ENCODE measurements around the gene ACER3.

ACER3 gene

GRCh38 chr11:76837696-76838677 lies 22.7 kb upstream of the ACER3 start:
- H3K9me3 ChIP-seq (ENCODE audit: control insufficient read depth, insufficient read depth, low read length), result no peaks in the 10 kb centered on the region
- peaks cover 2% of the 10 kb centered on the region for H3K4me1 ChIP-seq (ENCODE audit: control insufficient read depth, insufficient read depth, low read length)
- H3K36me3 ChIP-seq (ENCODE audit: control insufficient read depth, insufficient read depth, low read length), result no peaks in the 10 kb centered on the region
- H3K4me3 ChIP-seq (ENCODE audit: low read depth, low read length), result no peak overlapping the region
- H3K27me3 ChIP-seq (ENCODE audit: control insufficient read depth, insufficient read depth, low read length), result no peaks in the 10 kb centered on the region
- H3K9ac ChIP-seq (ENCODE audit: low read depth, low read length), result no peak overlapping the region

GRCh38 chr11:76838678-76839068 lies 22.0 kb upstream of the ACER3 start:
- no peaks in the 10 kb centered on the region for H3K36me3 ChIP-seq (ENCODE audit: control insufficient read depth, insufficient read depth, low read length)

GRCh38 chr11:76839311-76839710 lies 21.4 kb upstream of the ACER3 start:
- Histone ChIP-seq H3K27me3 (ENCODE audit: control insufficient read depth, insufficient read depth, low read length) (no peaks in the 10 kb centered on the region), H3K4me3 (ENCODE audit: low read depth, low read length) (no peak overlapping the region), H3K36me3 (ENCODE audit: control insufficient read depth, insufficient read depth, low read length) (no peaks in the 10 kb centered on the region), H3K4me1 (ENCODE audit: control insufficient read depth, insufficient read depth, low read length) (peaks cover 2% of the 10 kb centered on the region), H3K9me3 (ENCODE audit: control insufficient read depth, insufficient read depth, low read length) (no peaks in the 10 kb centered on the region), H3K9ac (ENCODE audit: low read depth, low read length) (no peak overlapping the region)

More at GRCh38 chr11:76838678-76839068, 22.0 kb upstream of the ACER3 start:
- Histone ChIP-seq H3K9ac (ENCODE audit: low read depth, low read length) (no peak overlapping the region), H3K4me3 (ENCODE audit: low read depth, low read length) (no peak overlapping the region), H3K9me3 (ENCODE audit: control insufficient read depth, insufficient read depth, low read length) (no peaks in the 10 kb centered on the region), H3K4me1 (ENCODE audit: control insufficient read depth, insufficient read depth, low read length) (peaks cover 2% of the 10 kb centered on the region), H3K27me3 (ENCODE audit: control insufficient read depth, insufficient read depth, low read length) (no peaks in the 10 kb centered on the region)

- H3K36me3 ChIP-seq (ENCODE audit: control insufficient read depth, insufficient read depth, low read length), result no peaks in the 10 kb centered on the region
- peaks cover 2% of the 10 kb centered on the region for H3K4me1 ChIP-seq (ENCODE audit: control insufficient read depth, insufficient read depth, low read length)
- no peaks in the 10 kb centered on the region for H3K27me3 ChIP-seq (ENCODE audit: control insufficient read depth, insufficient read depth, low read length)
- no peak overlapping the region for H3K9ac ChIP-seq (ENCODE audit: low read depth, low read length)
- H3K9me3 ChIP-seq (ENCODE audit: control insufficient read depth, insufficient read depth, low read length), result no peaks in the 10 kb centered on the region
- H3K4me3 ChIP-seq (ENCODE audit: low read depth, low read length), result no peak overlapping the region
Measured at GRCh38 chr11:76841923-76842452, 18.7 kb upstream of the ACER3 start.

GRCh38 chr11:76843907-76844306 lies 16.8 kb upstream of the ACER3 start:
- Histone ChIP-seq H3K4me3 (ENCODE audit: low read depth, low read length) (no peak overlapping the region), H3K27me3 (ENCODE audit: control insufficient read depth, insufficient read depth, low read length) (no peaks in the 10 kb centered on the region), H3K9me3 (ENCODE audit: control insufficient read depth, insufficient read depth, low read length) (no peaks in the 10 kb centered on the region), H3K9ac (ENCODE audit: low read depth, low read length) (no peak overlapping the region), H3K4me1 (ENCODE audit: control insufficient read depth, insufficient read depth, low read length) (peaks cover 2% of the 10 kb centered on the region), H3K36me3 (ENCODE audit: control insufficient read depth, insufficient read depth, low read length) (no peaks in the 10 kb centered on the region)

GRCh38 chr11:76844511-76844910 lies 16.2 kb upstream of the ACER3 start:
- Histone ChIP-seq H3K36me3 (ENCODE audit: control insufficient read depth, insufficient read depth, low read length) (no peaks in the 10 kb centered on the region), H3K27me3 (ENCODE audit: control insufficient read depth, insufficient read depth, low read length) (no peaks in the 10 kb centered on the region), H3K9me3 (ENCODE audit: control insufficient read depth, insufficient read depth, low read length) (no peaks in the 10 kb centered on the region), H3K4me3 (ENCODE audit: low read depth, low read length) (no peak overlapping the region), H3K9ac (ENCODE audit: low read depth, low read length) (no peak overlapping the region), H3K4me1 (ENCODE audit: control insufficient read depth, insufficient read depth, low read length) (peaks cover 2% of the 10 kb centered on the region)

- H3K9me3 ChIP-seq (ENCODE audit: control insufficient read depth, insufficient read depth, low read length), result no peaks in the 10 kb centered on the region
- peaks cover 2% of the 10 kb centered on the region for H3K4me1 ChIP-seq (ENCODE audit: control insufficient read depth, insufficient read depth, low read length)
- no peak overlapping the region for H3K9ac ChIP-seq (ENCODE audit: low read depth, low read length)
- H3K36me3 ChIP-seq (ENCODE audit: control insufficient read depth, insufficient read depth, low read length), result no peaks in the 10 kb centered on the region
- no peak overlapping the region for H3K4me3 ChIP-seq (ENCODE audit: low read depth, low read length)
- no peaks in the 10 kb centered on the region for H3K27me3 ChIP-seq (ENCODE audit: control insufficient read depth, insufficient read depth, low read length)
Measured at GRCh38 chr11:76845069-76845468, 15.6 kb upstream of the ACER3 start.

- H3K9me3 ChIP-seq (ENCODE audit: control insufficient read depth, insufficient read depth, low read length), result no peaks in the 10 kb centered on the region
- H3K4me3 ChIP-seq (ENCODE audit: low read depth, low read length), result no peak overlapping the region
- H3K36me3 ChIP-seq (ENCODE audit: control insufficient read depth, insufficient read depth, low read length), result no peaks in the 10 kb centered on the region
- no peaks in the 10 kb centered on the region for H3K27me3 ChIP-seq (ENCODE audit: control insufficient read depth, insufficient read depth, low read length)
- H3K4me1 ChIP-seq (ENCODE audit: control insufficient read depth, insufficient read depth, low read length), result peaks cover 2% of the 10 kb centered on the region
- no peak overlapping the region for H3K9ac ChIP-seq (ENCODE audit: low read depth, low read length)
Measured at GRCh38 chr11:76846441-76846840, 14.3 kb upstream of the ACER3 start.

- Histone ChIP-seq H3K4me1 (ENCODE audit: control insufficient read depth, insufficient read depth, low read length) (no peaks in the 10 kb centered on the region), H3K27me3 (ENCODE audit: control insufficient read depth, insufficient read depth, low read length) (no peaks in the 10 kb centered on the region), H3K9ac (ENCODE audit: low read depth, low read length) (no peak overlapping the region), H3K9me3 (ENCODE audit: control insufficient read depth, insufficient read depth, low read length) (no peaks in the 10 kb centered on the region), H3K36me3 (ENCODE audit: control insufficient read depth, insufficient read depth, low read length) (no peaks in the 10 kb centered on the region), H3K4me3 (ENCODE audit: low read depth, low read length) (no peak overlapping the region)
Measured at GRCh38 chr11:76849376-76849775, 11.3 kb upstream of the ACER3 start.

GRCh38 chr11:76850130-76850529 lies 10.6 kb upstream of the ACER3 start:
- H3K27me3 ChIP-seq (ENCODE audit: control insufficient read depth, insufficient read depth, low read length), result no peaks in the 10 kb centered on the region
- H3K4me1 ChIP-seq (ENCODE audit: control insufficient read depth, insufficient read depth, low read length), result no peaks in the 10 kb centered on the region
- no peaks in the 10 kb centered on the region for H3K9me3 ChIP-seq (ENCODE audit: control insufficient read depth, insufficient read depth, low read length)
- no peaks in the 10 kb centered on the region for H3K36me3 ChIP-seq (ENCODE audit: control insufficient read depth, insufficient read depth, low read length)
- H3K4me3 ChIP-seq (ENCODE audit: low read depth, low read length), result no peak overlapping the region
- H3K9ac ChIP-seq (ENCODE audit: low read depth, low read length), result no peak overlapping the region

GRCh38 chr11:76850815-76851214 lies 9.9 kb upstream of the ACER3 start:
- Histone ChIP-seq H3K4me3 (ENCODE audit: low read depth, low read length) (no peak overlapping the region), H3K9ac (ENCODE audit: low read depth, low read length) (no peak overlapping the region), H3K27me3 (ENCODE audit: control insufficient read depth, insufficient read depth, low read length) (no peaks in the 10 kb centered on the region), H3K4me1 (ENCODE audit: control insufficient read depth, insufficient read depth, low read length) (no peaks in the 10 kb centered on the region), H3K36me3 (ENCODE audit: control insufficient read depth, insufficient read depth, low read length) (no peaks in the 10 kb centered on the region), H3K9me3 (ENCODE audit: control insufficient read depth, insufficient read depth, low read length) (no peaks in the 10 kb centered on the region)

- no peak overlapping the region for H3K9ac ChIP-seq (ENCODE audit: low read depth, low read length)
- no peaks in the 10 kb centered on the region for H3K4me1 ChIP-seq (ENCODE audit: control insufficient read depth, insufficient read depth, low read length)
- no peaks in the 10 kb centered on the region for H3K27me3 ChIP-seq (ENCODE audit: control insufficient read depth, insufficient read depth, low read length)
- H3K9me3 ChIP-seq (ENCODE audit: control insufficient read depth, insufficient read depth, low read length), result no peaks in the 10 kb centered on the region
- H3K36me3 ChIP-seq (ENCODE audit: control insufficient read depth, insufficient read depth, low read length), result no peaks in the 10 kb centered on the region
- no peak overlapping the region for H3K4me3 ChIP-seq (ENCODE audit: low read depth, low read length)
Measured at GRCh38 chr11:76854709-76855108, 6.0 kb upstream of the ACER3 start.
